SK-N-SH treated with all-trans-retinoic acid at 6 μM for 48 hours (cell line): ENCODE data around the gene ZDHHC19.

Experiments used
- ATAC-seq: fragments of 200-7000 bp; cut with Tn5 transposase; 3 replicates; pipeline ENCODE4 v1.9.1; 2020; ENCODE audit warnings: mild to moderate bottlenecking, moderate library complexity
- ARNTL ChIP-seq: fragments of 450-650 bp; formaldehyde crosslinking; IDR thresholded peaks from 2 replicates; pipeline ENCODE4 v1.5.0; 2020; ENCODE audit warnings: low read depth, mild to moderate bottlenecking, moderate library complexity, borderline replicate concordance
- BACH2 ChIP-seq: fragments of 250-450 bp; sonication (Bioruptor Pico); IDR thresholded peaks from 2 replicates; pipeline ENCODE4 v1.9.0; 2021; ENCODE audit warnings: mild to moderate bottlenecking, borderline replicate concordance
- CSDC2 ChIP-seq: fragments of 250-450 bp; sonication (Bioruptor Pico); IDR thresholded peaks from 2 replicates; pipeline ENCODE4 v1.5.0; 2020; ENCODE audit warnings: mild to moderate bottlenecking, moderate library complexity
- CSRNP3 ChIP-seq: fragments of 250-450 bp; sonication (Bioruptor Pico); IDR thresholded peaks from 2 replicates; pipeline ENCODE4 v1.5.1; 2021; ENCODE audit warnings: mild to moderate bottlenecking, moderate library complexity
- ESRRG ChIP-seq: fragments of 250-450 bp; sonication (Bioruptor Pico); IDR thresholded peaks from 2 replicates; pipeline ENCODE4 v1.6.1; 2021; ENCODE audit warnings: mild to moderate bottlenecking
- GLIS3 ChIP-seq: fragments of 250-450 bp; sonication (Bioruptor Pico); IDR thresholded peaks from 2 replicates; pipeline ENCODE4 v1.5.0; 2020; ENCODE audit warnings: mild to moderate bottlenecking, moderate library complexity
- ISL1 ChIP-seq: fragments of 250-450 bp; sonication (Bioruptor Pico); IDR thresholded peaks from 2 replicates; pipeline ENCODE4 v2.1.2; 2022; ENCODE audit warnings: mild to moderate bottlenecking, moderate library complexity
- OSR1 ChIP-seq: fragments of 250-450 bp; sonication (Bioruptor Pico); IDR thresholded peaks from 2 replicates; pipeline ENCODE4 v1.8.0; 2022; ENCODE audit warnings: moderate library complexity, mild to moderate bottlenecking, inconsistent platforms
- PATZ1 ChIP-seq: fragments of 250-450 bp; sonication (Bioruptor Pico); IDR thresholded peaks from 2 replicates; pipeline ENCODE4 v1.8.0; 2020; ENCODE audit warnings: mild to moderate bottlenecking, moderate library complexity, borderline replicate concordance
- POU6F1 ChIP-seq: fragments of 250-450 bp; sonication (Bioruptor Pico); IDR thresholded peaks from 2 replicates; pipeline ENCODE4 v1.8.0; 2021; ENCODE audit warnings: low read depth, mild to moderate bottlenecking, moderate library complexity, borderline replicate concordance
- PPARA ChIP-seq: fragments of 250-450 bp; sonication (Bioruptor Pico); IDR thresholded peaks from 2 replicates; pipeline ENCODE4 v1.5.0; 2020; ENCODE audit warnings: mild to moderate bottlenecking, borderline replicate concordance
- RARB ChIP-seq: fragments of 250-450 bp; sonication (Bioruptor Pico); IDR thresholded peaks from 2 replicates; pipeline ENCODE4 v1.8.0; 2021; ENCODE audit warnings: mild to moderate bottlenecking, moderate library complexity
- SNAI2 ChIP-seq: fragments of 250-450 bp; sonication (Bioruptor Pico); IDR thresholded peaks from 2 replicates; pipeline ENCODE4 v1.5.0; 2020; ENCODE audit warnings: mild to moderate bottlenecking, moderate library complexity
- TCF4 ChIP-seq: fragments of 250-450 bp; sonication (Bioruptor Pico); IDR thresholded peaks from 2 replicates; pipeline ENCODE4 v1.8.0; 2021; ENCODE audit warnings: mild to moderate bottlenecking, moderate library complexity, borderline replicate concordance
- TOX ChIP-seq: fragments of 250-450 bp; sonication (Bioruptor Pico); IDR thresholded peaks from 2 replicates; pipeline ENCODE4 v1.8.0; 2021; ENCODE audit warnings: mild to moderate bottlenecking, moderate library complexity, borderline replicate concordance
- TSHZ2 ChIP-seq: fragments of 250-450 bp; sonication (Bioruptor Pico); IDR thresholded peaks from 2 replicates; pipeline ENCODE4 v1.5.0; 2020; ENCODE audit warnings: mild to moderate bottlenecking, moderate library complexity
- ZC3H10 ChIP-seq: fragments of 250-450 bp; sonication (Bioruptor Pico); IDR thresholded peaks from 2 replicates; pipeline ENCODE4 v1.5.1; 2021; ENCODE audit warnings: mild to moderate bottlenecking, moderate library complexity
- ZFP3 ChIP-seq: fragments of 250-450 bp; sonication (Bioruptor Pico); IDR thresholded peaks from 2 replicates; pipeline ENCODE4 v1.5.0; 2020; ENCODE audit warnings: mild to moderate bottlenecking, moderate library complexity
- ZFP30 ChIP-seq: fragments of 450-650 bp; formaldehyde crosslinking; IDR thresholded peaks from 2 replicates; pipeline ENCODE4 v1.5.0; 2022; ENCODE audit warnings: mild to moderate bottlenecking, moderate library complexity
- ZNF565 ChIP-seq: fragments of 450-650 bp; formaldehyde crosslinking; conservative IDR thresholded peaks from 2 replicates; pipeline ENCODE4 v1.5.0; 2020; ENCODE audit warnings: low read depth, mild to moderate bottlenecking, moderate library complexity
- ZNF70 ChIP-seq: fragments of 450-650 bp; formaldehyde crosslinking; IDR thresholded peaks from 2 replicates; pipeline ENCODE4 v1.5.0; 2020; ENCODE audit warnings: mild to moderate bottlenecking, moderate library complexity
- ZNF8 ChIP-seq: fragments of 450-650 bp; formaldehyde crosslinking; IDR thresholded peaks from 2 replicates; pipeline ENCODE4 v1.5.0; 2020; ENCODE audit warnings: mild to moderate bottlenecking, moderate library complexity

ZDHHC19 gene

GRCh38 chr3:196222876-196223595 is 11.8 kb upstream of the ZDHHC19 start:
- ATAC-seq: no peak
- no peak for TF ChIP-seq PATZ1 (CRISPR knock-in tag)
- no peak for TF ChIP-seq ZFP3 (CRISPR knock-in tag)
- no peak for TF ChIP-seq ISL1
- TF ChIP-seq POU6F1 (CRISPR knock-in tag): no peak
- TF ChIP-seq ZNF8 (CRISPR knock-in tag): no peak
- TF ChIP-seq OSR1 (CRISPR knock-in tag): no peak
- TF ChIP-seq TSHZ2: no peak
- no peak for TF ChIP-seq CSRNP3
- no peak for TF ChIP-seq ZNF565 (CRISPR knock-in tag)
- TF ChIP-seq BACH2 (CRISPR knock-in tag): no peak
- TF ChIP-seq RARB (CRISPR knock-in tag): no peak
- no peak for TF ChIP-seq GLIS3 (CRISPR knock-in tag)
- TF ChIP-seq TOX (CRISPR knock-in tag): no peak
- no peak for TF ChIP-seq ZC3H10 (CRISPR knock-in tag)
- TF ChIP-seq PPARA (CRISPR knock-in tag): no peak
- TF ChIP-seq ESRRG (CRISPR knock-in tag): no peak
- TF ChIP-seq SNAI2 (CRISPR knock-in tag): no peak
- no peak for TF ChIP-seq ARNTL (CRISPR knock-in tag)
- TF ChIP-seq TCF4 (CRISPR knock-in tag): no peak

GRCh38 chr3:196220991-196221390 is 9.8 kb upstream of the ZDHHC19 start:
- TF ChIP-seq ZNF70 (CRISPR knock-in tag) (no peak), BACH2 (CRISPR knock-in tag) (no peak), TCF4 (CRISPR knock-in tag) (no peak), SNAI2 (CRISPR knock-in tag) (no peak), ZFP30 (CRISPR knock-in tag) (no peak), ESRRG (CRISPR knock-in tag) (no peak), ZFP3 (CRISPR knock-in tag) (no peak), ARNTL (CRISPR knock-in tag) (no peak), CSDC2 (no peak), CSRNP3 (no peak), TSHZ2 (no peak), ISL1 (no peak), POU6F1 (CRISPR knock-in tag) (no peak), OSR1 (CRISPR knock-in tag) (no peak), ZNF8 (CRISPR knock-in tag) (no peak), GLIS3 (CRISPR knock-in tag) (no peak), PATZ1 (CRISPR knock-in tag) (no peak)
- ATAC-seq: no peak
